ENCODE results near the gene GPR153.
A peak's percentile ranks its signal among the peaks of the same experiment; 100 is the strongest.

Gene GPR153

DNA sequence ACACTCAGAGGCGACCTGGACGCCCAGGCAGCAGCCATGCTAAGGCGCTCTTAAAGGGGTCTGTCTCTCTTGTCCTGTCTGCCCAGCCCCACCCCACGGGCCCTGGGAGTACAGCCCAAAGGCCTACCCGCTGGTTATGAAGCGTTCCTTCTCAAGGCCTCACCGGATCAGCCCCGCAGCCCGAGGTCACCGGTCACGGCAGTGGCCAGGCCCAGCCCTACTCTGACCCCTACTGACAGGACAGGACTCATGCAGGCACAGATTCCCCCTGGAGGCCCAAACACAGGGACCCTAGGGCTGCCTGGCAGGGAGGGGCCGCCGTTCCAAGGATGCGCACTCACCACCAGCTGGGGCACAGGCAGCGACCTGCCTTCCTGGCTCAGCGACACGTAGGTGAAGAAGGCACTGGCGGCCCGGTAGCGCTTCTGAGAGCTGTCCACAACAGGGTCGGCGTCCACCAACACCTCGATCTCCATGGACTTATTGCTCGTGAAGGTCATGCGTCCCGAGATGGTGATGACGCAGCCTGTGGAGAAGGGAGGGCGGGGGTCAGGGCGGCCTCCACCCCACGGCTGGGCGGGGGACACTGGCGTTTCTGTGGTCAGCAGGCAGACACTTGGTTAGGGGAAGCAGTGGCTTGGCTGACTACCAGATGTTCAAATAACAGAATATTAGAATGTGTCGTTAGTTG lies 20.0 kb upstream of the GPR153 start:
- in situ Hi-C loops (cut with MboI; ENCODE audit: low pct_unique_long_range_greater_than_20kb, low sequenced_read_pairs, unreplicated experiment): no loop called here
- TF ChIP-seq, protein P1, sequence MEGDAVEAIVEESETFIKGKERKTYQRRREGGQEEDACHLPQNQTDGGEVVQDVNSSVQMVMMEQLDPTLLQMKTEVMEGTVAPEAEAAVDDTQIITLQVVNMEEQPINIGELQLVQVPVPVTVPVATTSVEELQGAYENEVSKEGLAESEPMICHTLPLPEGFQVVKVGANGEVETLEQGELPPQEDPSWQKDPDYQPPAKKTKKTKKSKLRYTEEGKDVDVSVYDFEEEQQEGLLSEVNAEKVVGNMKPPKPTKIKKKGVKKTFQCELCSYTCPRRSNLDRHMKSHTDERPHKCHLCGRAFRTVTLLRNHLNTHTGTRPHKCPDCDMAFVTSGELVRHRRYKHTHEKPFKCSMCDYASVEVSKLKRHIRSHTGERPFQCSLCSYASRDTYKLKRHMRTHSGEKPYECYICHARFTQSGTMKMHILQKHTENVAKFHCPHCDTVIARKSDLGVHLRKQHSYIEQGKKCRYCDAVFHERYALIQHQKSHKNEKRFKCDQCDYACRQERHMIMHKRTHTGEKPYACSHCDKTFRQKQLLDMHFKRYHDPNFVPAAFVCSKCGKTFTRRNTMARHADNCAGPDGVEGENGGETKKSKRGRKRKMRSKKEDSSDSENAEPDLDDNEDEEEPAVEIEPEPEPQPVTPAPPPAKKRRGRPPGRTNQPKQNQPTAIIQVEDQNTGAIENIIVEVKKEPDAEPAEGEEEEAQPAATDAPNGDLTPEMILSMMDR (IDR thresholded peaks at IDR 0.05; ENCODE audit: extremely low read depth, insufficient read depth, missing control alignments): peak; percentile 22
- no peak for DNase-seq (ENCODE audit: low spot score)

- TF ChIP-seq, protein P1 (IDR thresholded peaks at IDR 0.05; ENCODE audit: extremely low read depth, insufficient read depth, missing control alignments): no peak
- in situ Hi-C loops (cut with MboI; ENCODE audit: low pct_unique_long_range_greater_than_20kb, low sequenced_read_pairs, unreplicated experiment): no loop called here
Measured at GRCh38 chr1:6279613-6280383, 18.9 kb upstream of the GPR153 start.

DNA sequence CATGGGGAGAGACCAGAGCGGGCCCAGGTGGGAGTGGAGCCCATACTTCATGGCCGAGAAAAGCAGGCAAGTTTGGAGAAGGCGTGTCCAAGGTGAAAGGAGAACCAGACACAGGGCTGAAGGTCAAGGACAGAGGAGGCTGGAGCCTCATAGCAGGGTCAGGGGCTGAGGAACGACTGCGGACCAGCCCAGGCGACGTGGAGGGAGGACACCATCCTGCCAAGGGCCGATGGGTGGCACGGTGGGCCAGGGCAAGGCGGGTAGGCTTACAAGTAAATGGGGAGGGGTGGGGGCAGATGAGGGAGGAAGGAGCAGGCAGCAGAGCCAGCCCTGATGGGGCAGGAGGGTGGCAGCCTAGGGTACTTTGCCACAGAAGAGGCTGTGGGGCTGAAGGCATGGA lies 18.2 kb upstream of the GPR153 start:
- DNase-seq (ENCODE audit: low spot score): no peak
- in situ Hi-C loops (cut with MboI; ENCODE audit: low pct_unique_long_range_greater_than_20kb, low sequenced_read_pairs, unreplicated experiment): no loop called here
- TF ChIP-seq, protein P1 (IDR thresholded peaks at IDR 0.05; ENCODE audit: extremely low read depth, insufficient read depth, missing control alignments): no peak

More at GRCh38 chr1:6279613-6280383, 18.9 kb upstream of the GPR153 start:
- no peak for DNase-seq (ENCODE audit: low spot score)

- DNase-seq (ENCODE audit: low spot score): no peak
- TF ChIP-seq, protein P1 (IDR thresholded peaks at IDR 0.05; ENCODE audit: extremely low read depth, insufficient read depth, missing control alignments): no peak
- in situ Hi-C loops (cut with MboI; ENCODE audit: low pct_unique_long_range_greater_than_20kb, low sequenced_read_pairs, unreplicated experiment): no loop called here
Measured at GRCh38 chr1:6278263-6278662, 17.4 kb upstream of the GPR153 start.

DNA sequence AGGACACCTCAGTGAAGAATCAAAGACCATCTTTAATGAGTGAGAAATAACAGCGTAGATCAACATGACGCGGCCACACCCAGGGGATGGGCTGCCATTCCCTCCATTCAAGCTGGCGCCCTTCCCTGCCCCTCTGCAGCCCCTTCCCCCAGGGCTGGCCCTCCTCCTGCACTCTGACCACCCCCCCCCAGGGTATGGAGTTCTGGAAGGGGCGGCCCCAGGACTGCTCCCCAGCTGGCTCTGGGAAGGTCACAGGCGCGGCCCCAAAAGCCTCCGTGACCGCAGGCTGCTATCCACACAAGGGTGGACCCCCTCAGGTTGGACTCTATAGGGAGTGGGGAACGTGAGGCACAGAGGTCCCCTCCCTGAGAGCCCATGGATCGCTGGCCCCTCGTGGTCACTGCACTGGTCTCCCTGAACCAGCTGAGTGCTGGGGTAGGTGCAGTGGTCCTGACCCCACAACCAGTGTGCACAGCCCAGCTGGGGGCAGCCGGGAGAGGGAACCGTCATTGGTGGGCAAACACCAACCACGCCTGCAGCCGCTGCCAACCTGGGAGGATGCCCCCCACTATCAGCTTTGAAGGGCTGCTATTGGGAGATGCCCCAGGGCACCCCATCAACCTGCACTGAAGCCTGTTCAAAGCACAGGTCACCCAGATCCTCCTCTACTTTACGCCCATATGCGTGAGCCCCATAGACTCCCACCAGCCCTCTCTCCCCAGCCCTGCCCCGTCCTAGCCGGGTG lies 16.1 kb upstream of the GPR153 start:
- TF ChIP-seq, protein P1 (IDR thresholded peaks at IDR 0.05; ENCODE audit: extremely low read depth, insufficient read depth, missing control alignments): no peak
- no peak for DNase-seq (ENCODE audit: low spot score)
- in situ Hi-C loops (cut with MboI; ENCODE audit: low pct_unique_long_range_greater_than_20kb, low sequenced_read_pairs, unreplicated experiment): no loop called here
